Panc1 (cell line): ENCODE measurements around the gene SLC8B1.

Source experiments
- CTCF ChIP-seq: fragments of 450-650 bp; IDR thresholded peaks from 2 replicates; pipeline ENCODE4 v1.5.1; 2017; ENCODE audit warnings: mild to moderate bottlenecking
- POLR2AphosphoS5 ChIP-seq: IDR thresholded peaks from 2 replicates; pipeline ENCODE4 v1.6.1; 2012; ENCODE audit warnings: mild to moderate bottlenecking, low read depth, low read length, moderate library complexity
- REST ChIP-seq, 2 experiments: IDR thresholded peaks; 2 replicates each; pipeline ENCODE4 v1.6.1; 2011 to 2012; ENCODE audit warnings: low read depth in 2 of 2, control low read depth in 1 of 2, low read length in 1 of 2, mild to moderate bottlenecking in 1 of 2, moderate library complexity in 1 of 2; ENCODE audit not compliant: insufficient read depth in 1 of 2
- SIN3A ChIP-seq: IDR thresholded peaks from 2 replicates; pipeline ENCODE4 v1.6.1; 2012; ENCODE audit warnings: low read depth, mild to moderate bottlenecking, low read length, moderate library complexity, borderline replicate concordance; ENCODE audit not compliant: insufficient read depth
- TCF7L2 ChIP-seq: IDR thresholded peaks from 2 replicates; pipeline ENCODE4 v1.6.1; 2011; ENCODE audit warnings: mild to moderate bottlenecking, low read depth, low read length, inconsistent platforms

- TF ChIP-seq CTCF (no peak), REST (IDR thresholded peaks at IDR 0.05; ENCODE audit: insufficient read depth in 1 of 2, low read depth in 2 of 2, low read length in 1 of 2) (no peak), SIN3A (no peak), TCF7L2 (no peak), POLR2AphosphoS5 (no peak)
These were observed 66.3 kb downstream of the SLC8B1 start for GRCh38 chr12:113268621-113269020.
